H1 (cell line): Measurements from ENCODE around the gene PI4KA. TPM values are rescaled to one million over a fixed set of nuclear protein-coding genes. Genes with fewer than 3 reads are reported as not detected.
"Not testable (repeated sequence)": the region's sequence is repeated elsewhere in the genome, so short reads cannot be mapped to it uniquely, and the experiment has no call there.

Source experiments
- CTCF ChIA-PET: fragments of 300-600 bp; sonication (Branson Sonifier 250); formaldehyde crosslinking; loops from one replicate; lab custom pipeline; 2021; ENCODE audit not compliant: partially characterized antibody; lab: Charles Lee
- POLR2A ChIA-PET: fragments of 300-600 bp; sonication (Branson Sonifier 250); formaldehyde crosslinking; loops from one replicate; lab custom pipeline; 2021; ENCODE audit warnings: inconsistent platforms; ENCODE audit not compliant: partially characterized antibody; lab: Charles Lee
- DNase-seq, 2 experiments: peaks; one replicate each; pipeline versions ENCODE4 v3.0.0 to v3.0.0-alpha.2; 2010 to 2022; ENCODE audit warnings: low spot score in 2 of 2, low read depth in 1 of 2, mixed read lengths in 1 of 2
- FAIRE-seq: peaks from 2 replicates; lab custom pipeline; 2011; peaks lifted over from hg19 to GRCh38; lab: Jason Lieb, UNC
- H2AFZ ChIP-seq: 2 replicates; pipeline ENCODE4 v1.8.1; 2012; ENCODE audit warnings: low read length, inconsistent platforms
- H2AK5ac ChIP-seq: 2 replicates; pipeline ENCODE4 v1.6.1; 2013; ENCODE audit warnings: low read depth, low read length
- H2BK120ac ChIP-seq: replicated peaks from 2 replicates; pipeline ENCODE3; 2013; ENCODE audit warnings: low read depth, low read length, inconsistent platforms
- H2BK12ac ChIP-seq: 2 replicates; pipeline ENCODE4 v1.6.1; 2013; ENCODE audit warnings: low read depth, low read length
- H2BK15ac ChIP-seq: 2 replicates; pipeline ENCODE4 v1.6.1; 2013; ENCODE audit warnings: low read length
- H2BK20ac ChIP-seq: 2 replicates; pipeline ENCODE4 v1.6.1; 2013; ENCODE audit warnings: low read length
- H2BK5ac ChIP-seq: 2 replicates; pipeline ENCODE4 v1.6.1; 2013; ENCODE audit warnings: low read depth, low read length
- H3K14ac ChIP-seq: 2 replicates; pipeline ENCODE4 v1.6.1; 2013; ENCODE audit warnings: inconsistent platforms; ENCODE audit not compliant: insufficient read length
- H3K18ac ChIP-seq: 2 replicates; pipeline ENCODE4 v1.6.1; 2013; ENCODE audit warnings: low read length; ENCODE audit errors: extremely low read depth
- H3K23ac ChIP-seq: 2 replicates; pipeline ENCODE4 v1.6.1; 2013; ENCODE audit warnings: inconsistent platforms; ENCODE audit not compliant: insufficient read length
- H3K23me2 ChIP-seq: 2 replicates; pipeline ENCODE4 v1.6.1; 2013; ENCODE audit warnings: low read depth, low read length
- H3K27ac ChIP-seq: 2 replicates; pipeline ENCODE4 v1.6.1; 2011; ENCODE audit warnings: low read depth, low read length, inconsistent platforms
- H3K27me3 ChIP-seq, 4 experiments: replicated peaks in 1 of 4; 1 replicate in 1 of 4; 2 replicates in 3 of 4; pipeline versions ENCODE4 v1.6.1 to v1.8.1; 2011 to 2013; ENCODE audit warnings: low read length in 3 of 4, mild to moderate bottlenecking in 3 of 4, inconsistent platforms in 2 of 4, mixed read lengths in 2 of 4, moderate library complexity in 1 of 4; ENCODE audit not compliant: control insufficient read depth in 3 of 4, insufficient read depth in 3 of 4; ENCODE audit errors: extremely low read depth in 1 of 4
- H3K36me3 ChIP-seq, 4 experiments: 2 replicates each; pipeline versions ENCODE4 v1.6.1 to v1.8.1; 2011 to 2013; ENCODE audit warnings: mild to moderate bottlenecking in 4 of 4, low read length in 3 of 4, moderate library complexity in 2 of 4, control low read depth in 1 of 4, inconsistent platforms in 1 of 4; ENCODE audit not compliant: insufficient read depth in 4 of 4, control insufficient read depth in 2 of 4
- H3K4ac ChIP-seq: replicated peaks from 2 replicates; pipeline ENCODE3; 2013; ENCODE audit warnings: low read length, low read depth, mixed read lengths, inconsistent platforms; ENCODE audit not compliant: insufficient read length
- H3K4me1 ChIP-seq, 4 experiments: replicated peaks in 1 of 4; 1 replicate in 1 of 4; 2 replicates in 3 of 4; pipeline versions ENCODE4 v1.6.1 to v1.8.1; 2011 to 2013; ENCODE audit warnings: low read length in 3 of 4, inconsistent platforms in 2 of 4, mixed read lengths in 1 of 4; ENCODE audit not compliant: insufficient read depth in 4 of 4, control insufficient read depth in 3 of 4
- H3K4me2 ChIP-seq, 2 experiments: 2 replicates each; pipeline versions ENCODE4 v1.6.1 to v1.8.1; 2011 to 2013; ENCODE audit warnings: low read depth in 2 of 2, low read length in 2 of 2, control low read depth in 1 of 2, inconsistent platforms in 1 of 2, mild to moderate bottlenecking in 1 of 2; ENCODE audit not compliant: insufficient read depth in 1 of 2
- H3K4me3 ChIP-seq, 4 experiments: fragments of 200-600, 300-600 bp in 1 of 4; sonication (generic), shearing (Covaris generic), sonication (Bioruptor Twin) in 1 of 4; 2 replicates each; pipeline versions ENCODE4 v1.5.1 to v1.8.1; 2011 to 2016; ENCODE audit warnings: low read length in 4 of 4, low read depth in 3 of 4, control low read depth in 2 of 4, inconsistent platforms in 2 of 4, mild to moderate bottlenecking in 2 of 4, mixed read lengths in 1 of 4, moderate library complexity in 1 of 4; ENCODE audit not compliant: insufficient read depth in 2 of 4; ENCODE audit errors: extremely low read depth in 1 of 4
- H3K56ac ChIP-seq: replicated peaks from 2 replicates; pipeline ENCODE3; 2013; ENCODE audit warnings: low read depth, mild to moderate bottlenecking, mixed read lengths, low read length, inconsistent platforms; ENCODE audit not compliant: insufficient read length
- H3K79me1 ChIP-seq: 2 replicates; pipeline ENCODE4 v1.6.1; 2013; ENCODE audit warnings: low read depth, low read length, control low read depth
- H3K79me2 ChIP-seq, 2 experiments: 2 replicates each; pipeline versions ENCODE4 v1.6.1 to v1.8.1; 2012 to 2013; ENCODE audit warnings: low read length in 2 of 2, mild to moderate bottlenecking in 2 of 2, inconsistent platforms in 1 of 2; ENCODE audit not compliant: insufficient read depth in 2 of 2, control insufficient read depth in 1 of 2
- H3K9ac ChIP-seq, 4 experiments: replicated peaks in 1 of 4; 1 replicate in 1 of 4; 2 replicates in 3 of 4; pipeline versions ENCODE4 v1.6.1 to v1.8.1; 2011 to 2013; ENCODE audit warnings: low read depth in 3 of 4, low read length in 3 of 4, control low read depth in 2 of 4, mild to moderate bottlenecking in 2 of 4, moderate library complexity in 2 of 4, inconsistent platforms in 1 of 4; ENCODE audit errors: extremely low read depth in 1 of 4
- H3K9me3 ChIP-seq, 2 experiments: 2 replicates each; pipeline versions ENCODE4 v1.6.1 to v1.8.1; 2012 to 2013; ENCODE audit warnings: mild to moderate bottlenecking in 2 of 2, moderate library complexity in 2 of 2, control low read depth in 1 of 2, inconsistent platforms in 1 of 2, low read depth in 1 of 2, low read length in 1 of 2, mixed read lengths in 1 of 2; ENCODE audit not compliant: insufficient read depth in 2 of 2
- H4K20me1 ChIP-seq, 2 experiments: replicated peaks in 1 of 2; 2 replicates each; pipeline versions ENCODE3 to v1.8.1; 2011 to 2013; ENCODE audit warnings: inconsistent platforms in 2 of 2, low read length in 2 of 2, mild to moderate bottlenecking in 1 of 2; ENCODE audit not compliant: insufficient read depth in 2 of 2, control insufficient read depth in 1 of 2
- H4K5ac ChIP-seq: 2 replicates; pipeline ENCODE4 v1.6.1; 2013; ENCODE audit warnings: low read length, low read depth, mixed read lengths, inconsistent platforms; ENCODE audit not compliant: insufficient read length
- H4K8ac ChIP-seq: 2 replicates; pipeline ENCODE4 v1.8.0; 2013; ENCODE audit warnings: mild to moderate bottlenecking, moderate library complexity, low read length, inconsistent platforms; ENCODE audit not compliant: insufficient read depth; ENCODE audit errors: extremely low read depth
- H4K91ac ChIP-seq: replicated peaks from 2 replicates; pipeline ENCODE3; 2013; ENCODE audit warnings: low read length, mixed read lengths, inconsistent platforms; ENCODE audit not compliant: insufficient read length
- WGBS, 2 experiments: shearing (Covaris generic) in 1 of 2; methylation state at CpG; one replicate each; pipeline versions ENCODE4 v1.1.6 to v1.1.7; 2013 to 2015; ENCODE audit warnings: low lambda C conversion rate in 2 of 2, mixed read lengths in 2 of 2, inconsistent platforms in 1 of 2, low coverage in 1 of 2, missing lambda C conversion rate in 1 of 2; ENCODE audit not compliant: insufficient replicate concordance in 2 of 2, insufficient coverage in 1 of 2, insufficient read length in 1 of 2; ENCODE audit errors: extremely low coverage in 1 of 2, missing lambda C conversion rate in 1 of 2; 5-methylcytosine and 5-hydroxymethylcytosine counted together
- polyA plus RNA-seq, 7 experiments: library from polyadenylated mRNA; depleted of rRNA in 3 of 7; stranded (reverse) in 5 of 7; unstranded in 2 of 7; fragments of >200 nt in 5 of 7; fragments of 200-250 nt in 2 of 7; gene quantifications; 1 replicate in 5 of 7; 2 replicates in 1 of 7; 4 replicates in 1 of 7; pipeline versions ENCODE4 v1.2.1 to v1.2.3, GENCODE V29; 2011 to 2013; ENCODE audit warnings: missing spikeins in 2 of 7, mixed read lengths in 2 of 7
- total RNA-seq: library from RNA; stranded (reverse); fragmentation: NEBNext Ultra II Directional; extraction: Animal tissue kit (Norgen Biotek cat#: 25700); gene quantifications from 2 replicates; pipeline ENCODE4 v1.2.1, GENCODE V29; 2021

PI4KA gene
- total and polyA plus RNA-seq, 2 of the 8 experiments (the other 6 are each of a cell fraction or from before 2014, with no cell fraction given), result 22.5 to 37.7 TPM

DNA sequence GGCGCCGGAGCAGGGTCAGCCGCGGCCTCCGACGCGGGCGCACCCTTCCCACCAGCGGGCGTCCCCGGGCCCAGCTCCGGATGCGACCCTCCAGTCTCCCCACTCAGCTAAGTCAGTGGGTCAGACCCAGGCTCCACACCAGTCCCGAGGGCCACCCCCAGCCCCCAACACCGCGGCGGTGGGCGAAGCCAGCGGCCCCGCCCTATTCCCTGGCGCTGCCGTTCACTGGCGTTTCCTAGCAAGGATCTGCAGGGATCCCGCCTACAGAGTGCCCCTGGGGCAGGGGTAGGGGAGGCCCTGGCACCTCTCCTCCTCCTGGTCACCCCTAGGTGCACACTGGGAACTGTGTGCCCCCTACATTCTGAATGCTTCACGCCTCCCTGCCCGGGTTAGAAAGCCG, 190.4 kb downstream of the PI4KA start:
- H2BK120ac ChIP-seq, H3K27me3 ChIP-seq, H3K18ac ChIP-seq, H4K5ac ChIP-seq, H4K91ac ChIP-seq, H3K56ac ChIP-seq, POLR2A ChIA-PET, H2BK20ac ChIP-seq, H3K23ac ChIP-seq, H3K79me2 ChIP-seq, H3K9ac ChIP-seq, H2AFZ ChIP-seq, FAIRE-seq, H2AK5ac ChIP-seq, H3K4me3 ChIP-seq, H3K14ac ChIP-seq, H3K4ac ChIP-seq, H2BK5ac ChIP-seq, H3K36me3 ChIP-seq, H3K4me2 ChIP-seq, H3K4me1 ChIP-seq, H3K23me2 ChIP-seq, H4K20me1 ChIP-seq, H3K9me3 ChIP-seq, H4K8ac ChIP-seq, H3K79me1 ChIP-seq, H2BK12ac ChIP-seq, H3K27ac ChIP-seq, H2BK15ac ChIP-seq, CTCF ChIA-PET: not testable (repeated sequence)
- WGBS, 2 experiments, result 94% methylated on average over 13 of the region's 27 CpGs; no CpG with 5 or more reads in 1 of the 2 experiments
- DNase-seq, result peak in 1 of 2 experiments; percentile 47

DNA sequence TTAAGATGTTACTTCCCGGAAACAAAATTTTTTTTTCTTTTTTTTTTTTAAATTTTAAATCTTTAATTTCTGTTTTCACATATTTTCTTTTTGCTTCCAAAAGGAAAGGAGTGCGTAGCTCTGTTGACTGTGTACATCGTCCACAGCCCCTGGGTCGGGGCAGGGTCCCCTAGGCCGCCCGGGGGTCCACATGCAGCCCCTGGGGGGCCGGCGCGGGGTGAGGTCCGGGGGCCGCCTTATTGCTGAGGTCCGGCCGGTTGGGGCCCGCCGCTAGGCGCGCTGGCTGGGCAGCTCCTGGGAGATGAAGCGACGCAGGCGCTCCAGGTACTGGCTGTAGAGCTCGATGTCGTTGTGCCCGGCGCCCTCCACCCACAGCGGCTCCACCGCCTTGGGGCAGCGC, 191.1 kb downstream of the PI4KA start:
- H2AFZ ChIP-seq, H3K18ac ChIP-seq, H2BK20ac ChIP-seq, H4K8ac ChIP-seq, H3K27me3 ChIP-seq, H2BK12ac ChIP-seq, H2BK5ac ChIP-seq, H2AK5ac ChIP-seq, H3K4ac ChIP-seq, H3K79me2 ChIP-seq, H3K27ac ChIP-seq, H3K4me1 ChIP-seq, H4K20me1 ChIP-seq, H2BK15ac ChIP-seq, POLR2A ChIA-PET, H3K14ac ChIP-seq, DNase-seq, H3K56ac ChIP-seq, FAIRE-seq, CTCF ChIA-PET, H3K4me3 ChIP-seq, H4K91ac ChIP-seq, H4K5ac ChIP-seq, H3K9ac ChIP-seq, H2BK120ac ChIP-seq, H3K79me1 ChIP-seq, H3K4me2 ChIP-seq, H3K9me3 ChIP-seq, H3K23me2 ChIP-seq, H3K36me3 ChIP-seq, H3K23ac ChIP-seq: not testable (repeated sequence)
- WGBS, 2 experiments, result 73 to 100% methylated on average over 1 of the region's 27 CpGs
